GM12874 (cell line): ENCODE measurements around the gene RAD51B.

Experiments
- CTCF ChIP-seq: IDR thresholded peaks from 2 replicates; pipeline ENCODE4 v1.5.1; 2011; ENCODE audit warnings: low read depth, mild to moderate bottlenecking, control low read depth, low read length, moderate library complexity; ENCODE audit not compliant: insufficient read depth

Gene RAD51B

GRCh38 chr14:68651075-68651474 lies 831.5 kb downstream of the RAD51B start:
- no peak for TF ChIP-seq CTCF

- TF ChIP-seq CTCF: no peak
These were observed 832.3 kb downstream of the RAD51B start for GRCh38 chr14:68651652-68652432.

- no peak for TF ChIP-seq CTCF
These were observed 832.8 kb downstream of the RAD51B start for GRCh38 chr14:68652433-68652690.

- no peak for TF ChIP-seq CTCF
These were observed 833.5 kb downstream of the RAD51B start for GRCh38 chr14:68653108-68653507.

GRCh38 chr14:68653804-68654203 lies 834.2 kb downstream of the RAD51B start:
- no peak for TF ChIP-seq CTCF

- no peak for TF ChIP-seq CTCF
These were observed 834.9 kb downstream of the RAD51B start for GRCh38 chr14:68654471-68654941.

GRCh38 chr14:68655021-68655831 lies 835.6 kb downstream of the RAD51B start:
- no peak for TF ChIP-seq CTCF
